Neutrophil (primary cell): ENCODE measurements around the gene CSF3R.

Source experiments
- H3K27ac ChIP-seq: fragments of 200-600 bp; sonication (generic); 2 replicates; pipeline ENCODE4 v1.5.1; 2016; ENCODE audit warnings: mild to moderate bottlenecking, moderate library complexity
- H3K27me3 ChIP-seq: fragments of 200-600 bp; sonication (generic); 2 replicates; pipeline ENCODE4 v1.6.0; 2016; ENCODE audit warnings: mild to moderate bottlenecking
- H3K36me3 ChIP-seq: fragments of 200-600 bp; sonication (generic); 2 replicates; pipeline ENCODE4 v1.5.1; 2017
- H3K4me1 ChIP-seq, 2 experiments: fragments of 200-600 bp in 1 of 2; sonication (generic) in 1 of 2; 1 replicate in 1 of 2; 2 replicates in 1 of 2; pipeline versions ENCODE4 v1.5.1 to v1.6.1; 2013 to 2016; ENCODE audit warnings: low read depth in 1 of 2, low read length in 1 of 2, mild to moderate bottlenecking in 1 of 2, moderate library complexity in 1 of 2; ENCODE audit not compliant: control insufficient read depth in 1 of 2, insufficient read depth in 1 of 2
- H3K4me3 ChIP-seq, 2 experiments: fragments of 200-600 bp in 1 of 2; sonication (generic) in 1 of 2; 1 replicate in 1 of 2; 2 replicates in 1 of 2; pipeline ENCODE4 v1.5.1; 2013 to 2016; ENCODE audit warnings: low read depth in 1 of 2, low read length in 1 of 2, mild to moderate bottlenecking in 1 of 2, moderate library complexity in 1 of 2
- H3K9me3 ChIP-seq: fragments of 200-600 bp; sonication (generic); 2 replicates; pipeline ENCODE4 v1.5.1; 2016
- TF ChIP-seq, protein P1 (sequence below): fragments of 200-600 bp; sonication (generic); IDR thresholded peaks from 2 replicates; pipeline ENCODE4 v1.5.1; 2016; ENCODE audit warnings: antibody characterized with exemption

CSF3R gene

DNA sequence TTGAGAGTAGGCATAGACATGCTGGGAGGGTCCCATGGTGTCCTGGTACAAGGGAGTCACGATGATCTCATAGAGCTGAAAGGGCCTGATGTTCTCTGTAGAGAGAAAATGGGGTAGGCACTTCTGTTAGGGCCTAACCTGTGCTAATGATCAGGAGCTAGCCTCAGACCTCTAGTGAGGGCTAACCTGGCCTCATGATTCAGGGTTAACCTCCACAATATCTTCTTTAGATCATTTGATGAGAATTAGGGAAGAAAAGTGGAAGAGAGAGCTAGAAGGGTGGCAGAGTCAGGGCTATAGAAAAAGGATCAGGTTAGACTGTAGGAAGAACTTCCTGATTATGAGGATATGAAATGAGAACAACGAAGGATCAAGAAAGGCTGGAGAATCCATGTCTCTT lies 13.6 kb downstream of the CSF3R start:
- H3K4me1 ChIP-seq, result peaks cover 33 to 42% of the 10 kb centered on the region in 2 experiments
- peaks cover 4% of the 10 kb centered on the region for H3K9me3 ChIP-seq
- H3K36me3 ChIP-seq, result peaks cover 96% of the 10 kb centered on the region
- no peak overlapping the region for H3K4me3 ChIP-seq
- TF ChIP-seq, protein P1, sequence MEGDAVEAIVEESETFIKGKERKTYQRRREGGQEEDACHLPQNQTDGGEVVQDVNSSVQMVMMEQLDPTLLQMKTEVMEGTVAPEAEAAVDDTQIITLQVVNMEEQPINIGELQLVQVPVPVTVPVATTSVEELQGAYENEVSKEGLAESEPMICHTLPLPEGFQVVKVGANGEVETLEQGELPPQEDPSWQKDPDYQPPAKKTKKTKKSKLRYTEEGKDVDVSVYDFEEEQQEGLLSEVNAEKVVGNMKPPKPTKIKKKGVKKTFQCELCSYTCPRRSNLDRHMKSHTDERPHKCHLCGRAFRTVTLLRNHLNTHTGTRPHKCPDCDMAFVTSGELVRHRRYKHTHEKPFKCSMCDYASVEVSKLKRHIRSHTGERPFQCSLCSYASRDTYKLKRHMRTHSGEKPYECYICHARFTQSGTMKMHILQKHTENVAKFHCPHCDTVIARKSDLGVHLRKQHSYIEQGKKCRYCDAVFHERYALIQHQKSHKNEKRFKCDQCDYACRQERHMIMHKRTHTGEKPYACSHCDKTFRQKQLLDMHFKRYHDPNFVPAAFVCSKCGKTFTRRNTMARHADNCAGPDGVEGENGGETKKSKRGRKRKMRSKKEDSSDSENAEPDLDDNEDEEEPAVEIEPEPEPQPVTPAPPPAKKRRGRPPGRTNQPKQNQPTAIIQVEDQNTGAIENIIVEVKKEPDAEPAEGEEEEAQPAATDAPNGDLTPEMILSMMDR, result no peak
- H3K27ac ChIP-seq, result peak overlapping the region; percentile 82
- no peaks in the 10 kb centered on the region for H3K27me3 ChIP-seq

DNA sequence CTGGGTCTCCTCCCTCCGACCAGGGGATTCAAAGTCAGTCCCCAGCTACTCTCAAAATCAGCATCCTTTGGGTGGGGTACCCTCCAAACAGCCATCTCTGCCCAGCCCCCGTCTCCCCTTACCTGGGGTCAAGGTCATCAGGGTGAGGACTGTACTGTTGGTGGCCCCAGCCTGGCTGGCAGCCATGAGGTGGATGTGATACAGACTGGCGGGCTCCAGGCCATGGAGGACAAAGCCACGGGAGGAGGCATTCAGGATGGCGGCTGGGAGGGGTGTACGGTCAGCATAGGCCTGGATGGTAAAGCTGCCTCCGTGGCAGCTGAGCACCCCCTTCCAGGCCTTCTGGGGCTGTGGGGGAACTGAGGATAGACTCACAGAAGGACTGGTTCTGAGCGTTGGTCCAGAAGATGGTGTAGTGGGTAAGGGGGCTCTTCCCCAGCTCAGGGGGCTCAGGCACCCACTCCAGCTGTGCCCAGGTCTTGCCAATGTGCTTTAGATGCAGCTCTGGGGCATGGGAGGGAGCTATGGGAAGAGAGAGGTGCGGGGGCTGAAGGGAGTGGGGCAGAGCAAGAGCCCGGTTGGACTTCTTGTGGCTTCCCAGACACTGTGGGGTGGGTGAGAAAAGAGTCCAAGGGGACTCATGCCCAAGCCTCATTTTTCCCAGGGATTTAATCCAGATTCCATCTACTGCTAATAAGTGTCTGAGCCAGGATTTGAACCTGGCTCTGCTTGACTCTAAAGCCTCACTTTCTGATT lies 14.8 kb downstream of the CSF3R start:
- Histone ChIP-seq H3K9me3 (peaks cover 4% of the 10 kb centered on the region), H3K4me1 (peaks cover 44 to 46% of the 10 kb centered on the region in 2 experiments), H3K27me3 (no peaks in the 10 kb centered on the region), H3K27ac (peak overlapping the region; percentile 82), H3K36me3 (peaks cover 83% of the 10 kb centered on the region), H3K4me3 (no peak overlapping the region)
- TF ChIP-seq, protein P1, result no peak

DNA sequence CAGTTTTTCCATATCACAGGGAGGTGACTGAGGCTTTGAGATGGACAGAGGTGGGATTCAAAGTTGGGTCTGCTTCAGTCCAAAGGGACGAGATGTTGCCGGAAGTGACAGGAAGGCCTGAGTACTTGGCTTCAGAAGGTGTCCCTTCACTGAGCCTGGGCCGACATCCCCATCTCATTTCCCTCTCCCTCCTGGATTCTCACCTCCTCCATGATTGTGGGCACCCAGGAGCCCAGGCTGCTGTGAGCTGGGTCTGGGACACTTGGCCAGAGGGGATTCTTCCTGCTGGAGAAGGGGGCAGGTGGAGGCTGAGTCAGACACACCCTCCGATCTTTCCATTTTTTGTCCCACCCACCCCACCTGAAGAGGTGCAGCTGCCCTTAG lies 15.7 kb downstream of the CSF3R start:
- H3K27ac ChIP-seq, result peak overlapping the region; percentile 82
- peaks cover 44 to 46% of the 10 kb centered on the region in 2 experiments for H3K4me1 ChIP-seq
- no peak overlapping the region for H3K4me3 ChIP-seq
- TF ChIP-seq, protein P1, result no peak
- peaks cover 74% of the 10 kb centered on the region for H3K36me3 ChIP-seq
- H3K27me3 ChIP-seq, result no peaks in the 10 kb centered on the region
- peaks cover 4% of the 10 kb centered on the region for H3K9me3 ChIP-seq

DNA sequence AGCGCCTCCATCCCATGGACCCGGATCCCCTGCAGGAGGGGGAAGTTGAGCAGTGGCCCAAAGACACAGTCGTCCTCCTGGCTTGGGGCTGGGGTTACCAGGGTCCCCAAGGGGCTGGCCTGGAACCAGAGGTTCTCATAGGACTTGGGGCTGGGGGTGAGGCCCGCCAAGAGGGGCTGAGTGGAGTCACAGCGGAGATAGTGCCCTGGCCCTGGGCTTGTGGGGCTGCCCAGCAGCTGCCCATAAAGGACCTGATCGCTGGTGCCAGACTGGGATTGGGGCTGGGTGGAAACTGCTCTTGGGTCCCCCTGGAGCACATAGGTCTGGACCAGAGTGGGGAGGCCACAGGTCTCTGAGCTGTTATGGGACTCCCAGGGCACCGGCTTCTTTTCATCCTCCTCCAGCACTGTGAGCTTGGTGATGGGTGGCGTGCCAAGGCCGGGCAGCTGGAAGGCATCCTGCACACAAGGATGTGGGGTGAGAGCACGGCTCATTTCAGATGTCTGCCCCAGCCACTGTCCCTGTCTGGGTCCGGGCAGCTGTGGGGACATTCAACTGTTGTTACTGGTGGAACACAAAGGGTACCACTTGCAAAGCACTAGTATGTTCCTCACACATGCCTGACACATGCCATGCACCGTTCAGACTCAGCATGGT lies 16.2 kb downstream of the CSF3R start:
- TF ChIP-seq, protein P1, result no peak
- Histone ChIP-seq H3K36me3 (peaks cover 69% of the 10 kb centered on the region), H3K4me1 (peaks cover 44 to 46% of the 10 kb centered on the region in 2 experiments), H3K27ac (peak overlapping the region; percentile 82), H3K9me3 (peaks cover 4% of the 10 kb centered on the region), H3K27me3 (no peaks in the 10 kb centered on the region), H3K4me3 (no peak overlapping the region)

DNA sequence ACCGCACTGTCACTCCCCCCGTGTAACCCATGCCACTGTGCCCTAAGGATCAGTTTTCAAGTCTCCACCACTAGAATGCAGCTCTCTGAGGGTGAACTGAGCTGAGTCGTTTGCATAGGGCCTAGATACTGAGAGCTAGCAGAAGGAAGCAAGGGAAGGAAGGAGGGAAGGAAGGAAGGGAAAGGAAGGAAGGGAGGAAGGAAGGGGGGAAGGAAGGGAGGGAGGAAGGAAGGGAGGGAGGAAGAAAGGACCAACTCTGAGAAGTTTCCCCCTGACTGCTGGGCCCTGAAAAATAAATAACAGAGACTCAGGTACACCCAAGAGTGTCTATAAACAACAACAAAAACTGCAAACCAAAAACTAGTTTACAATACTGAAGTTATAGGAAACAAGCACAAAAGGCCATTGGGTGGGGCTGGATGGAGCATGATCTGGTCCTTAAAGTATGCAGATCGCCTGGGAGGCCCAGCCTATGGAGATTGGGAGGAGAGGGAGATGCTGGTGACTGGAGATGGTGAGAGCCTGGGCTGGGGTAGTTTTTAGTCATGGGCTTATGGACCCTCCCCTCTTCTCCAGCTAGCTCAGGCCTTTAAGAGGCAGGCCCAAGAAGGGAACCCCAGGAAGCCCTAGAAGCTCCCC lies 16.9 kb downstream of the CSF3R start:
- Histone ChIP-seq H3K36me3 (peaks cover 63% of the 10 kb centered on the region), H3K27ac (peak overlapping the region; percentile 82), H3K27me3 (no peaks in the 10 kb centered on the region), H3K9me3 (peaks cover 4% of the 10 kb centered on the region), H3K4me1 (peaks cover 44 to 46% of the 10 kb centered on the region in 2 experiments), H3K4me3 (no peak overlapping the region)
- TF ChIP-seq, protein P1, result no peak
